Measurements from ENCODE around the gene ZHX3. TPM values are rescaled to one million over a fixed set of nuclear protein-coding genes. Genes with fewer than 3 reads are reported as not detected.

Gene ZHX3, protein sequence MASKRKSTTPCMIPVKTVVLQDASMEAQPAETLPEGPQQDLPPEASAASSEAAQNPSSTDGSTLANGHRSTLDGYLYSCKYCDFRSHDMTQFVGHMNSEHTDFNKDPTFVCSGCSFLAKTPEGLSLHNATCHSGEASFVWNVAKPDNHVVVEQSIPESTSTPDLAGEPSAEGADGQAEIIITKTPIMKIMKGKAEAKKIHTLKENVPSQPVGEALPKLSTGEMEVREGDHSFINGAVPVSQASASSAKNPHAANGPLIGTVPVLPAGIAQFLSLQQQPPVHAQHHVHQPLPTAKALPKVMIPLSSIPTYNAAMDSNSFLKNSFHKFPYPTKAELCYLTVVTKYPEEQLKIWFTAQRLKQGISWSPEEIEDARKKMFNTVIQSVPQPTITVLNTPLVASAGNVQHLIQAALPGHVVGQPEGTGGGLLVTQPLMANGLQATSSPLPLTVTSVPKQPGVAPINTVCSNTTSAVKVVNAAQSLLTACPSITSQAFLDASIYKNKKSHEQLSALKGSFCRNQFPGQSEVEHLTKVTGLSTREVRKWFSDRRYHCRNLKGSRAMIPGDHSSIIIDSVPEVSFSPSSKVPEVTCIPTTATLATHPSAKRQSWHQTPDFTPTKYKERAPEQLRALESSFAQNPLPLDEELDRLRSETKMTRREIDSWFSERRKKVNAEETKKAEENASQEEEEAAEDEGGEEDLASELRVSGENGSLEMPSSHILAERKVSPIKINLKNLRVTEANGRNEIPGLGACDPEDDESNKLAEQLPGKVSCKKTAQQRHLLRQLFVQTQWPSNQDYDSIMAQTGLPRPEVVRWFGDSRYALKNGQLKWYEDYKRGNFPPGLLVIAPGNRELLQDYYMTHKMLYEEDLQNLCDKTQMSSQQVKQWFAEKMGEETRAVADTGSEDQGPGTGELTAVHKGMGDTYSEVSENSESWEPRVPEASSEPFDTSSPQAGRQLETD
- total RNA-seq = 10 to 100 TPM; 20.1 to 30.0 (median 25.9) TPM

DNA sequence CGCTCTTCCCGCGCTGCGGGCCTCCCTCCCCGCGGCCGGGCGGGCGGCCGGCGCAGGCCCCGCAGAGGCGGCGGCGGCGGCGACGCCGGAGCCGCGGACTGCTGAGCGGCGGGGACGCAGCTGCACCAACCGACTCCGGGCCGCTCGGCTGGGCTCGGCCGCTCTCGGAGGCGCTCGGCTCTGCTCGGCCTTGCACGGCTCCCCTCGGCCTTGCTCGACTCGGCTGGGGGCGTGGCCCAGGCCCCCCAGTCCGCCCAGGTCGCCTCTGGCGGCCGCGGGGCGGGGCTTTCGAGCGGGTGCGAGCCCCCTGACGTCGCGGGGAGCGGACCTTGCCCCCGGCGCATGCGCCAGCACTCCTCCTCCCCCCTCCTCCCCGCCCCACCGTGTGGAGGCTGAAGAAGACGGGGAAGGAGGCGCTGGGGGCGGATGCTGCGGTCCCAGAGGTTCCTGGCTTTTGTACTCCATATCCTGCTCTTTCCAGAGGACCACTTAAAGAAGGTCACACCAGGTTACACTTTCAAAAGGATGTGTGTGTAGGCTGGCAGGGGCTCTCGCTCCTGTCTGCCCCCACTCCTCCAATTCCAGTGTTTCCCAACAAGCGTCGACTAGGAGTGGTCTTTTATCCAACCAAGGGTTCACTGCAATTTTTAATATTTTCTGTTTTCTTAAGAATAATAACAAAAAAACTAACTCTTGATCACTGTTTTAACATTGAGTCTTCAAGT is at the start of gene ZHX3:
Gene ZHX3, minus strand, starts transcription at position 186 of the 725 bp plus-strand sequence. CDS start 112,815 bp downstream, outside the sequence.
- H3K27me3 ChIP-seq = no peaks in the 10 kb centered on the region
- peaks cover 37 to 40% of the 10 kb centered on the region in 2 donors for H3K4me1 ChIP-seq
- peak within 1 kb of the TSS; percentile 84 to 96 (median 91) for H3K27ac ChIP-seq
- DNase-seq = peak; percentile 92 to 95
- in situ Hi-C loops (cut with MboI; ENCODE audit: low sequenced_read_pairs in 4 of 4) = no loop called here
- no peaks in the 10 kb centered on the region for H3K9me3 ChIP-seq
- peak within 1 kb of the TSS; percentile 77 to 95 (median 80) for H3K4me3 ChIP-seq
- peak; percentile 89 for ATAC-seq
- peak; percentile 70 to 85 for TF ChIP-seq POLR2A (IDR thresholded peaks at IDR 0.05)
- TF ChIP-seq, protein P1, sequence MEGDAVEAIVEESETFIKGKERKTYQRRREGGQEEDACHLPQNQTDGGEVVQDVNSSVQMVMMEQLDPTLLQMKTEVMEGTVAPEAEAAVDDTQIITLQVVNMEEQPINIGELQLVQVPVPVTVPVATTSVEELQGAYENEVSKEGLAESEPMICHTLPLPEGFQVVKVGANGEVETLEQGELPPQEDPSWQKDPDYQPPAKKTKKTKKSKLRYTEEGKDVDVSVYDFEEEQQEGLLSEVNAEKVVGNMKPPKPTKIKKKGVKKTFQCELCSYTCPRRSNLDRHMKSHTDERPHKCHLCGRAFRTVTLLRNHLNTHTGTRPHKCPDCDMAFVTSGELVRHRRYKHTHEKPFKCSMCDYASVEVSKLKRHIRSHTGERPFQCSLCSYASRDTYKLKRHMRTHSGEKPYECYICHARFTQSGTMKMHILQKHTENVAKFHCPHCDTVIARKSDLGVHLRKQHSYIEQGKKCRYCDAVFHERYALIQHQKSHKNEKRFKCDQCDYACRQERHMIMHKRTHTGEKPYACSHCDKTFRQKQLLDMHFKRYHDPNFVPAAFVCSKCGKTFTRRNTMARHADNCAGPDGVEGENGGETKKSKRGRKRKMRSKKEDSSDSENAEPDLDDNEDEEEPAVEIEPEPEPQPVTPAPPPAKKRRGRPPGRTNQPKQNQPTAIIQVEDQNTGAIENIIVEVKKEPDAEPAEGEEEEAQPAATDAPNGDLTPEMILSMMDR (IDR thresholded peaks at IDR 0.05 in 4 of 5, conservative IDR thresholded peaks at IDR 0.05 in 1 of 5) = no peak
- intact Hi-C loops (cut with DNase I; ENCODE audit: low total_unique reads) = loop anchor here (1.0 to 10.0 kb wide), 4 partner anchors 12 to 377 kb away; partner anchors contain the start of gene PLCG1
- H3K36me3 ChIP-seq = no peaks in the 10 kb centered on the region

DNA sequence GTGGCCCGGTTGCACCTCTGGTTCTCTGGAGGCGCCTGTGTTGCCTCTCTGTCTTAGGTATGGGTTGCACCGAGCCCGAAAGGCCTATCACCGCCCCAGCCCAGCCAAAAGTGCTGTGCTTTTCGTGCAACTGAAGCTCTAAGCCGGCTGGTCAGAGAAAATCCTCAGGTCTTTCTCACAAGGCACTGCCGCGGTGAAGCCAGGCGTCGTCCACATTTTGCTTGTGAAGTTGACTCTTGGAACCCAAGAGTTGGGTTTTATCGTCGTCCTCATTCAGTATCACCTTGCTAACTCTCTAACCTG is 49.8 kb upstream of the ZHX3 start:
- in situ Hi-C loops (cut with MboI; ENCODE audit: low sequenced_read_pairs in 4 of 4) (no loop called here), intact Hi-C loops (cut with DNase I; ENCODE audit: low total_unique reads) (no loop called here)
- H3K4me3 ChIP-seq = no peak overlapping the region
- H3K4me1 ChIP-seq = peaks cover 0 to 4% of the 10 kb centered on the region in 2 donors
- H3K36me3 ChIP-seq = no peaks in the 10 kb centered on the region
- ATAC-seq (no peak), DNase-seq (no peak)
- no peaks in the 10 kb centered on the region for H3K9me3 ChIP-seq
- H3K27ac ChIP-seq = no peak overlapping the region
- H3K27me3 ChIP-seq = peaks cover 23 to 31% (median 23%) of the 10 kb centered on the region in 3 donors
- TF ChIP-seq, protein P1 (IDR thresholded peaks at IDR 0.05 in 4 of 5, conservative IDR thresholded peaks at IDR 0.05 in 1 of 5) = no peak
- TF ChIP-seq POLR2A (IDR thresholded peaks at IDR 0.05) = no peak

DNA sequence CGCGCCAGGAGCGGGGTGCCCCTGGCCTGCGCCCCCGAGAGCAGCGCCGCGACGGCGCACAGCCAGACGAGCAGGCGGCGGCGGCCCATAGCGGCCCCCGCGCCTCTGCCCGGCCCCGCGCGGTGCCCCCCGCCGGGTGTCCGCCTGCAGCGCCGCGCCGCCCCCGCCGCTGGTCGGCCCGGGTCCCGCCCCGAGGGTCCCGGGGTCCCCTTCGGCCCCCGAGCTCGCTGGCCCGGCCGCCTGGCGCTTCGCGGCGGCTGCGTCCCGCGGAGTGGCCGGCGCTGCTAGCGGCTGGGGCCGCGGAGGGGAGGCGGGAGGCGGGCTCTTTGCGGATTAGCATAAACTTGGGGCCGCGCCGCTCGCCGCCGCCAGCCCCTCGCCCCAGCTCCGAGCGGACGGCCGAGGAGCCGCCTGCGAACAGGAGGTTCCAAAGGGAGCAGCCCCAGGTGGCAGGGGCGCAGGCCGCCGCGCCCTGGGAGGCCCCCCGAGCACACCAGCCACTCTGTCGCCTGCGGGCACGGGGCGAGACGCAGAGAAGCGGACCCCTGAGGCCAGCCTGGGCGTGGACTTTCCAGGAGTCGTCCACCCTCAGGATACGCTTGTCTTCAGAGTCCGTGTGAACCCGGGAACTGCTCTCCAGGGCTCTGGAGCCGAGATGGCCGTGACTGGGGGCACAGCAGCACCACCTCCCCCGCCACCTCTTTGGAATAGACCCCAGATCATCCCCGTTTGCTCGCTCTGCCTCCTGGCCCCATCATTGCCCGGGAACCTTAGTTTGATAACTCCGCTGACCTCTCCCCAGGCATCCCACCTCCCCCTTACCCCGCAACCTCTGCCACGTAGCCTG is 49.2 kb upstream of the ZHX3 start, which contains the start of gene EMILIN3:
Gene EMILIN3, minus strand, starts transcription at position 273 of the 847 bp plus-strand sequence. Its CDS starts 184 bp downstream, at position 89.
- DNase-seq (no peak), ATAC-seq (no peak)
- in situ Hi-C loops (cut with MboI; ENCODE audit: low sequenced_read_pairs in 4 of 4) = no loop called here
- intact Hi-C loops (cut with DNase I; ENCODE audit: low total_unique reads) = no loop called here
- no peaks in the 10 kb centered on the region for H3K9me3 ChIP-seq
- no peak within 1 kb of the TSS for H3K27ac ChIP-seq
- peak within 1 kb of the TSS in 3 of 4 donors; percentile 35 to 44 (median 39) for H3K4me3 ChIP-seq
- no peaks in the 10 kb centered on the region for H3K36me3 ChIP-seq
- peaks cover 23 to 31% (median 23%) of the 10 kb centered on the region in 3 donors for H3K27me3 ChIP-seq
- no peak for TF ChIP-seq POLR2A (IDR thresholded peaks at IDR 0.05)
- peaks cover 4% of the 10 kb centered on the region in 2 donors for H3K4me1 ChIP-seq

DNA sequence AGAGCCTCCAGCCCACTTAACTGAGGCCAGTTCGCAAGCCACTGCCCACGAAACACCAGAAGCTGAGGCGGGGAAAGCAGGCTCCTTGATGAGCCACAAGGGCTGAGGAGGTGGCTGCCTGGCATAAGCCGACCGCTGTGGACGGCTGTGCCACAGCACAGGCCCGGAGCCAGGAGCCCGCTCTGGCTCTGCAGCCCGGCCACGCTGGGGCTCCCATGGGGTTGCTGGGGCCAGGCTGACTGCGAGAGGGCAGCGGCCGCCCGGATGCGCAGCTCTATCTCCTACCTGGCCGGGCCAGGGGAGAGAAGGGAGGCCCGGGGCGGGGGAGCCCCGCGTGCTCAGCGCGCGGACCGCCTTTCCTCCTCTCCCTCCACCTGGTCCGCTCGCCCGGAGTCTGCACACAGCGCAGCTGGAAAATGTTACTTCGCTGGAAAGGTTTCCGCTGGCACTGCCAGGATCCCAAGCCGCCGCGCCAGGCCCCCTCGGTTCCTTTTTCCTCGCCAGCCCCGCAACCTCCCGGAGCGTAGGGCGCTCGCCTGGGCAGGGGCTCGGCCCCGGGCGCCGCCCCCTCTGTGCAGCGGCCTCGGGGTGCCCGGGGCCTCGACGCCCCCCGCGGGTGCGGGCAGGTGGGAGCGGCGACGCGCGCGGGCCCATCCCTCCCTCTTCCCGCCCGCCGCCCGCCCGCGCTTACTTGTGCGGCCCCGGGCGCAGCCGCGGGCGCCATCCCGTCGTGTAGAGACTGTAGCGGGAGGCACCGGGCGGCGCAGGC is 48.4 kb upstream of the ZHX3 start:
- intact Hi-C loops (cut with DNase I; ENCODE audit: low total_unique reads) = no loop called here
- ATAC-seq (no peak), DNase-seq (no peak)
- no peaks in the 10 kb centered on the region for H3K36me3 ChIP-seq
- H3K27me3 ChIP-seq = peaks cover 23 to 31% (median 23%) of the 10 kb centered on the region in 3 donors
- H3K4me1 ChIP-seq = peaks cover 4 to 9% of the 10 kb centered on the region in 2 donors
- no peak overlapping the region for H3K27ac ChIP-seq
- in situ Hi-C loops (cut with MboI; ENCODE audit: low sequenced_read_pairs in 4 of 4) = no loop called here
- TF ChIP-seq POLR2A (IDR thresholded peaks at IDR 0.05) = no peak
- TF ChIP-seq, protein P1 (IDR thresholded peaks at IDR 0.05 in 4 of 5, conservative IDR thresholded peaks at IDR 0.05 in 1 of 5) = no peak
- no peaks in the 10 kb centered on the region for H3K9me3 ChIP-seq
- H3K4me3 ChIP-seq = peak overlapping the region in 3 of 4 donors; percentile 35 to 44 (median 39)
